Measurements from ENCODE around the gene NFAT5.

GRCh38 chr16:69606985-69607384, 41.2 kb downstream of the NFAT5 start:
- TF ChIP-seq CTCF (IDR thresholded peaks at IDR 0.05) = no peak
- TF ChIP-seq POLR2A (IDR thresholded peaks at IDR 0.05) = no peak
